ENCODE measurements around the gene RORB. TPM values are rescaled to one million over a fixed set of nuclear protein-coding genes. Genes with fewer than 3 reads are reported as not detected.

Gene RORB
- total RNA-seq, 1 donor from 2014 or later: 2.1 TPM

DNA sequence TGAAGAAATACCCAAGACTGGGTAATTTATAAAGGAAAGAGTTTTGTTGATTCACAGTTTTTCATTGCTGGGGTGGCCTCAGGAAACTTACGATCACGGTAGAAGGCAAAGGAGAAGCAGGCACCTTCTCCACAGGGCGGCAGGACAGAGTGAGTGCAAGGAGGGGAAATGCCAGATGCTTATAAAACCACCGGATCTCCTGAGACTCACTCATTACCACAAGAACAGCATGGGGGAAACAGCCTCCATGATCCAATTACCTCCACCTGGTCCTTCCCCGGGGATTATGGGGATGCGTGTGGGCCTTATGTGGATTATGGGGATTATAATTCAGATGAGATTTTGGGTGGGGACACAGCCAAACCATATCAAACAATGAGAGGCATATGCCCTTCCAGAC, 18.5 kb upstream of the RORB start:
- Histone ChIP-seq H3K27me3 (no peaks in the 10 kb centered on the region), H3K27ac (no peak overlapping the region), H3K36me3 (no peaks in the 10 kb centered on the region), H3K9me3 (no peaks in the 10 kb centered on the region), H3K4me3 (no peak overlapping the region), H3K4me1 (no peaks in the 10 kb centered on the region)
- no peak for ATAC-seq
- TF ChIP-seq CTCF (IDR thresholded peaks at IDR 0.05): no peak
- intact Hi-C loops (cut with DNase I): no loop called here
- DNase-seq: no peak

DNA sequence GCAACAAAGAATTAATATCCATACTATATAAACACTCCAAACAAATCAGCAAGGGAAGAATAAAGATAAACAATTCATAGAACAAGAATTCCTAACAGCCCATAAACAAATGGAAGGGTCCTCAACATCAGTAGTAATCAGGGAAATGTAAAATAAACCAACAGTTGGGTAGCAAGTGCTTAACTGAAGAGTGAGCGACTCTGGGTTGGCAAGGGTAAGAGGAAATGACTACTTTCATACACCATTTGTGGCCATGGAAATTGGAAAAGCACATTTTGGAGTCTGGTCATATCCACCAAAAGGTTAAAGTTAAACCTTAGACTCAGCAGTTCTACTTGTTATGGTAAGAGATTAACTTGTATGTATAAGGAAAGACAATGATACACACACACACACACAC, 17.4 kb upstream of the RORB start:
- ATAC-seq: no peak
- no peaks in the 10 kb centered on the region for H3K4me1 ChIP-seq
- no peak for DNase-seq
- H3K27me3 ChIP-seq: no peaks in the 10 kb centered on the region
- no peaks in the 10 kb centered on the region for H3K36me3 ChIP-seq
- no peak overlapping the region for H3K27ac ChIP-seq
- no peak for TF ChIP-seq CTCF (IDR thresholded peaks at IDR 0.05)
- H3K9me3 ChIP-seq: no peaks in the 10 kb centered on the region
- H3K4me3 ChIP-seq: no peak overlapping the region
- intact Hi-C loops (cut with DNase I): no loop called here

DNA sequence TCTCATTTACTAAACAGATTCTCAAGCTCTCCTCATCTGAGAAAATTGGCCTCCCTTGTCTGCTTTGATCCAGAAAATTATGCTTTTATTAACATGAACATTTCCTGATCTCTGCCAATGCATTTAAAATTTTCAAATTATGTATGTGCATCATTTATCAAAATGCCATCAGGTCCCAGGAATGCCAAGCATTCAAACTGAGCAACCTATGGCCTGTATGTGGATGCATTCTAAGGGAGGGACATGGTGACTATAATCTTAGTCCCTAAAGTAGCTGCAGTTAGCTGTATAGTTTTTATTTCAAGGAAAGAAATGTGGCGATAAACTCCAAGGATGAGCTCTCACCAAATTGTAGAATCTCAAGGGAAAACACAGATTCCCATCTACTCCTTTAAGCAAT, 9.7 kb upstream of the RORB start:
- no peak for DNase-seq
- Histone ChIP-seq H3K4me1 (no peaks in the 10 kb centered on the region), H3K9me3 (no peaks in the 10 kb centered on the region), H3K36me3 (no peaks in the 10 kb centered on the region), H3K27me3 (no peaks in the 10 kb centered on the region), H3K27ac (no peak overlapping the region), H3K4me3 (no peak overlapping the region)
- intact Hi-C loops (cut with DNase I): no loop called here
- TF ChIP-seq CTCF (IDR thresholded peaks at IDR 0.05): no peak
- no peak for ATAC-seq

- Histone ChIP-seq H3K36me3 (no peaks in the 10 kb centered on the region), H3K9me3 (no peaks in the 10 kb centered on the region), H3K4me1 (peaks cover 10% of the 10 kb centered on the region), H3K27ac (no peak overlapping the region), H3K27me3 (peaks cover 9% of the 10 kb centered on the region), H3K4me3 (no peak overlapping the region)
- no peak for TF ChIP-seq CTCF (IDR thresholded peaks at IDR 0.05)
- intact Hi-C loops (cut with DNase I): no loop called here
- DNase-seq (no peak), ATAC-seq (no peak)
Observed at GRCh38 chr9:74493512-74493911, 3.6 kb upstream of the RORB start.

GRCh38 chr9:74494490-74494889, 2.6 kb upstream of the RORB start:
- peaks cover 18% of the 10 kb centered on the region for H3K4me1 ChIP-seq
- H3K27me3 ChIP-seq: peaks cover 19% of the 10 kb centered on the region
- intact Hi-C loops (cut with DNase I): no loop called here
- DNase-seq: no peak
- H3K4me3 ChIP-seq: no peak overlapping the region
- ATAC-seq: no peak
- no peak overlapping the region for H3K27ac ChIP-seq
- no peak for TF ChIP-seq CTCF (IDR thresholded peaks at IDR 0.05)
- H3K36me3 ChIP-seq: no peaks in the 10 kb centered on the region
- H3K9me3 ChIP-seq: no peaks in the 10 kb centered on the region

GRCh38 chr9:74496406-74496805, 729 bp upstream of the RORB start:
- Histone ChIP-seq H3K27ac (no peak overlapping the region), H3K9me3 (no peaks in the 10 kb centered on the region), H3K4me3 (peak overlapping the region; percentile 63), H3K36me3 (no peaks in the 10 kb centered on the region), H3K27me3 (peaks cover 37% of the 10 kb centered on the region), H3K4me1 (peaks cover 18% of the 10 kb centered on the region)
- ATAC-seq: no peak
- no peak for TF ChIP-seq CTCF (IDR thresholded peaks at IDR 0.05)
- intact Hi-C loops (cut with DNase I): no loop called here
- no peak for DNase-seq

All from upper lobe of right lung (tissue), 1 donor.